ENCODE data around the gene SNRNP48. TPM values are rescaled to one million over a fixed set of nuclear protein-coding genes. Genes with fewer than 3 reads are reported as not detected.

SNRNP48 gene
- total and polyA plus RNA-seq, 2 of the 8 experiments (the other 6 are each of a cell fraction or from before 2014, with no cell fraction given): 7.7 to 21.0 TPM

DNA sequence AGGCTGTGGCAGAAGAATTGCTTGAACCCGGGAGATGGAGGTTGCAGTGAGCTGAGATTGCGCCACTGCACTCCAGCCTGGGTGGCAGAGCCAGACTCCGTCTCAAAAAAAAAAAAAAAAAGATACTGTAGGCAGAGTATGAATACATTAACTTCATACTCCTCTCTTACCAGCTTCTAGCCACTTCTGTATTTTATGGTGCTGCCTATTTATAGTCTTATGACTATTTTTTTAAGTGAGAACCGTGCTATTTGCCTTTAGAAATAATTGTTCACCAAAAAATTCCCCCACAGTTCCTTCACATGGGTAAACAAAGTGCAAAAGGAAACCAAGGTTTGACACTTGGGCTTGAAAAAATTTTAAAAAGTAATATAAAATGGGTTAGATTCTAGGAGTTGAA lies 1.5 kb upstream of the SNRNP48 start:
- Histone ChIP-seq H2AFZ (ENCODE audit: low read length) (no peak overlapping the region), H2BK12ac (ENCODE audit: low read depth, low read length) (no peak overlapping the region), H2AK5ac (ENCODE audit: low read depth, low read length) (no peak overlapping the region), H3K9ac (replicated peaks in 1 of 4; ENCODE audit: extremely low read depth in 1 of 4, low read depth in 3 of 4, low read length in 3 of 4) (no peak overlapping the region), H4K8ac (ENCODE audit: extremely low read depth, insufficient read depth, low read length) (no peak overlapping the region), H3K23ac (ENCODE audit: insufficient read length) (no peak overlapping the region), H3K56ac (replicated peaks; ENCODE audit: insufficient read length, low read depth, low read length) (no peak overlapping the region), H2BK120ac (replicated peaks; ENCODE audit: low read depth, low read length) (no peak overlapping the region), H4K91ac (replicated peaks; ENCODE audit: insufficient read length, low read length) (no peak overlapping the region), H3K18ac (ENCODE audit: extremely low read depth, low read length) (no peak overlapping the region), H3K23me2 (ENCODE audit: low read depth, low read length) (peaks cover 9% of the 10 kb centered on the region), H3K79me1 (ENCODE audit: low read depth, low read length) (peaks cover 7% of the 10 kb centered on the region), H3K9me3 (ENCODE audit: insufficient read depth in 2 of 2, low read depth in 1 of 2, low read length in 1 of 2) (no peaks in the 10 kb centered on the region), H3K4me3 (ENCODE audit: extremely low read depth in 1 of 4, insufficient read depth in 2 of 4, low read depth in 3 of 4, low read length in 4 of 4) (no peak overlapping the region), H3K14ac (ENCODE audit: insufficient read length) (no peak overlapping the region), H3K4ac (replicated peaks; ENCODE audit: insufficient read length, low read depth, low read length) (no peak overlapping the region), H4K20me1 (replicated peaks in 1 of 2; ENCODE audit: control insufficient read depth in 1 of 2, insufficient read depth in 2 of 2, low read length in 2 of 2) (peaks cover 0 to 12% of the 10 kb centered on the region in 2 experiments), H2BK15ac (ENCODE audit: low read length) (no peak overlapping the region), H3K36me3 (ENCODE audit: control insufficient read depth in 2 of 4, insufficient read depth in 4 of 4, low read length in 3 of 4) (peaks cover 0 to 19% (median 12%) of the 10 kb centered on the region in 4 experiments; a peak in 5 of 8 replicates), H3K27me3 (replicated peaks in 1 of 4; ENCODE audit: control insufficient read depth in 3 of 4, extremely low read depth in 1 of 4, insufficient read depth in 3 of 4, low read length in 3 of 4) (no peaks in the 10 kb centered on the region), H2BK5ac (ENCODE audit: low read depth, low read length) (no peak overlapping the region), H4K5ac (ENCODE audit: insufficient read length, low read depth, low read length) (no peak overlapping the region), H3K27ac (ENCODE audit: low read depth, low read length) (no peak overlapping the region), H3K4me1 (replicated peaks in 1 of 4; ENCODE audit: control insufficient read depth in 3 of 4, insufficient read depth in 4 of 4, low read length in 3 of 4) (peaks cover 0 to 10% (median 2%) of the 10 kb centered on the region in 4 experiments; a peak in 2 of 7 replicates), H3K4me2 (ENCODE audit: insufficient read depth in 1 of 2, low read depth in 2 of 2, low read length in 2 of 2) (no peak overlapping the region), H3K79me2 (ENCODE audit: control insufficient read depth in 1 of 2, insufficient read depth in 2 of 2, low read length in 2 of 2) (peaks cover 6 to 34% of the 10 kb centered on the region in 2 experiments), H2BK20ac (ENCODE audit: low read length) (no peak overlapping the region)
- 100% methylated on average over 3 of the region's 4 CpGs; no CpG with 5 or more reads in 1 of the 2 experiments for WGBS, 2 experiments (ENCODE audit: extremely low coverage in 1 of 2, insufficient coverage in 1 of 2, insufficient read length in 1 of 2, insufficient replicate concordance in 2 of 2, low coverage in 1 of 2, low lambda C conversion rate in 2 of 2, missing lambda C conversion rate in 1 of 2)
- no peak for TF ChIP-seq SP1 (IDR thresholded peaks at IDR 0.05; ENCODE audit: low read depth, low read length)
- ChIA-PET CTCF (ENCODE audit: partially characterized antibody) (interaction anchor here (0.7 kb wide), 1 partner anchor 19 kb away, joined by 3 read pairs; no protein-coding TSS in a partner anchor), POLR2A (ENCODE audit: partially characterized antibody) (no interaction called here)
- DNase-seq (ENCODE audit: low read depth in 1 of 2, low spot score in 2 of 2) (no peak), FAIRE-seq (no peak)

Measured in H1 (cell line).